NCI-H460 (cell line): ENCODE results near the gene XYLT1. TPM values are rescaled to one million over a fixed set of nuclear protein-coding genes. Genes with fewer than 3 reads are reported as not detected.
"Not testable (repeated sequence)": the region's sequence is repeated elsewhere in the genome, so short reads cannot be mapped to it uniquely, and the experiment has no call there.

ENCODE experiments used
- DNase-seq: peaks from one replicate; pipeline ENCODE4 v3.0.0-alpha.2; 2016; ENCODE audit warnings: low read depth; ENCODE audit errors: extremely low read depth
- total RNA-seq: library from RNA; depleted of rRNA; stranded (reverse); fragments of >200 nt; shearing (Covaris generic); gene quantifications from 2 replicates; pipeline ENCODE4 v1.2.3, GENCODE V29; 2014

XYLT1 gene
- total RNA-seq, 1 experiment from 2014 or later, result 27.2 TPM

GRCh38 chr16:17493012-17493411 is 22.3 kb upstream of the XYLT1 start:
- no peak for DNase-seq

DNA sequence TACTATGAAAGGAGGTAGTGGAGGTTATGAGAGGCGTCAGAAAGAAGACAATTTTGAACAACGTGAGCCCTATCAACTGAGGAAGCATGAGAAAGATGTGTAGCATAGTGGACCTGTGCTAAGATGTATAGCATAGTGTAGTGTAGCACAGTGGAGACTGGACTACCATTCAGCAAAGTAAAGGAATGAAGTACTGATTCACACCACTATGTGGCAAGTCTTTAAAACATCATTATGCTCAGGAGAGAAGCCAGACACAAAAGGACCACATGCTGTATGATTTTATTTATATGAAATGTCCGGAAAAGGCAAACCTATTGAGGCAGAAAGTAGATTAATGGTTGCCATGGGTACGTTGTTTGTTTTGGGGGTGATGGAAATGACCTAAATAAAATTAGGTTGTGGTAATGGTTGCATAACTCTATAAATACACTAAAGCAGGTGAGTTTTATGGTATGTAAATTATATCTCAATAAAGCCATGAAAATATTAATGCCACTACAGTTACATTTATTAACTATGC is 20.4 kb upstream of the XYLT1 start:
- no peak for DNase-seq

DNA sequence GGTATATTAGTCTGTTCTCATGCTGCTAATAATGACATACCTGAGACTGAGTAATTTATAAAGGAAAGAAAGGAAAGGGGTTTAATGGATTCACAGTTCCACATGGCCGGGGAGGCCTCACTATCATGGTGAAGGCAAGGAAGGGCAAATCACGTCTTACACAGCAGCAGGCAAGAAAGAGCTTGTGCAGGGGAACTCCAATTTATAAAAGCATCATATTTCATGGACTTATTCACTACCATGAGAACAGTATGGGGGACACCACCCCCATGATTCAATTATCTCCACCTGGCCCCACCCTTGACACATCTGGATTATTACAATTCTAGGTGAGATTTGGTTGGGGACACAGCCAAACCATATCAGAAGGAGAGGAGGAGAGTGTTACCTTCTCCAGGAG is 17.7 kb upstream of the XYLT1 start:
- DNase-seq, result no peak

DNA sequence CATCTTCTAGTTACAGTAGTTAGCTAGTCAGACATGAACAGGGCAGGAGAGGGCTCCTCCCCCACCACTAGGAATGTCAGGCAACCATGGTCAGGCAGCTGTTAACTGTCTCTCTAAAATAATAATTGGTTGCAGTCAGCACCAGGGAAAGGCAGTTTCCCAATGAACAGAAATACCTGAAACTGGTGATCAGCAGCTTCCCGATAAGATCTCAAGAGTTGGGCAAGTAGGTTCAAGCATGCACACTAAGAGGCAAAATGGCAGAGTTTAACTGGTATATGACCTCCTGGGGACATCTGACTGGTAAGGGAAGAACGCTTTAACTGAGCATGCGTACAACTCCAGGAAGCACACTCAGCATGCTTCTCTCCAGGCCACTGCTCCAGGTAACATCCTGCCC is 12.6 kb upstream of the XYLT1 start:
- no peak for DNase-seq

GRCh38 chr16:17482341-17482740 is 11.6 kb upstream of the XYLT1 start:
- not testable (repeated sequence) for DNase-seq

DNA sequence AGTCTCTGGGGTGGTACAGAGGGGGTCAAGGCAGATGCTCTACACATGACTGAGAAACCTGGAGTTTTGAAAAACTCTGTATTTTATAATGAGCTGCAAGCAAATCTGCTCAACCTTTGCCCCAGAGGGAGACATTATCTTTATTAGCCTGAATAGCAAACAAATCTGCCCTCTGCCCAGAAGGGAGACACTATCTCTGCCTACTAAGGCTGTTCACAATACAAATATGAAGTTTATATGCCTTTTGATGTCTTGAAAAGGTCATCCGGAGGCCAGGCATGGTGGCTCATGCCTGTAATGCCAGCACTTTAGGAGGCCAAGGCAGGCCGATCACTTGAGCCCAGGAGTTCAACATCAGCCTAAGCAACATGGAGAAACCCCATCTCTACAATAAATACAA is 11.0 kb upstream of the XYLT1 start:
- DNase-seq, result no peak

DNA sequence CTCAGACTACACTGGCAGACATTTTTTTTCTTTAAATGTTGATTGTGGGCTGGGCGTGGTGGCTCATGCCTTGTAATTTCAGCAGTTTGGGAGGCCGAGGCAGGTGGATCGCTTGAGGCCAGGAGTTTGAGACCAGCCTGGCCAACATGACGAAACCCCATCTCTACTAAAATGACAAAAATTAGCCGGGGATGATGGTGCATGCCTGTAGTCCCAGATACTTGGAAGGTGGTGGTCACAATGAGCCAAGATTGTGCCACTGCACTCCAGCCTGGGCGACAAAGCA is 6.4 kb upstream of the XYLT1 start:
- not testable (repeated sequence) for DNase-seq

- DNase-seq, result peak; percentile 55
These were observed 5.9 kb upstream of the XYLT1 start for GRCh38 chr16:17476414-17477259.

- no peak for DNase-seq
These were observed 4.3 kb upstream of the XYLT1 start for GRCh38 chr16:17475104-17475503.

DNA sequence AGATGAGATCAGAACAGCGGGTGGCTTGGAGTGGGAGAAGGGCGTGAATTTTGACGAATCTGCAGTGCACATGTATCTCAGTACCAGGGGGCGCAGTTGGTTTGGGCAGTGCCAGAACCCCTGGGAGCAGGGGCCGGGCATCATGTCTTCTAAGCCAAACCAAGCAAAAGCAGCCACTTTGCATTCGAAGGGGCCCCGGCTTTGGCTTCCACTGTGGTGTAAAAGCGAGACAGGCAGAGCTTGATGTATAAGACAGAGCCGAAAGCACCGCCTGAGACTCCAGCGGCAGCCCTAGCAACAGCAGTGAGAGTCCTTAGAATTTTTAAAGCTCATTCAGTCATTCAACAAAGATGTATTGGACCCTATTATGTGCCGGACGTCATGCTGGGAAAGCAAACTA is 3.8 kb upstream of the XYLT1 start:
- DNase-seq, result no peak

DNA sequence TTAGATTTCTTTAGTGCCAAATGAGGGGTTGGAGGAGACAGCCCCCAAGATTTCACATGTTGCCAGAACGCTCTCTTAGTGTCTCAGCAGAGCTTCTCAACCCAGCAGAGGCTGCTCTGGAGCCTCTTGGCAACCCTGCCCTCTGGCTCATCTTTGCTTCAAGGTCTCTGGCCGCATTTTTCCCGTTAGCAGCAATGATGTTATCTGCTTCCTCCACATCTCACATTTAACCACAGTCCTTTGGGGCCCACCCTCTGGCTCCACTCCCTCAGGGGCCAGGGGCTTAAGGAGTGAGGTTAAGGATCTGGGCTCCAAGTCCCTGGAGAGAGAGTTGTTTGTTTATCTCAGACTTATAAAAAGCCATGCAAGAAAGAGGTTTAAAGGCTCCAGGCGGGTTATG is 3.3 kb upstream of the XYLT1 start:
- DNase-seq, result no peak

DNA sequence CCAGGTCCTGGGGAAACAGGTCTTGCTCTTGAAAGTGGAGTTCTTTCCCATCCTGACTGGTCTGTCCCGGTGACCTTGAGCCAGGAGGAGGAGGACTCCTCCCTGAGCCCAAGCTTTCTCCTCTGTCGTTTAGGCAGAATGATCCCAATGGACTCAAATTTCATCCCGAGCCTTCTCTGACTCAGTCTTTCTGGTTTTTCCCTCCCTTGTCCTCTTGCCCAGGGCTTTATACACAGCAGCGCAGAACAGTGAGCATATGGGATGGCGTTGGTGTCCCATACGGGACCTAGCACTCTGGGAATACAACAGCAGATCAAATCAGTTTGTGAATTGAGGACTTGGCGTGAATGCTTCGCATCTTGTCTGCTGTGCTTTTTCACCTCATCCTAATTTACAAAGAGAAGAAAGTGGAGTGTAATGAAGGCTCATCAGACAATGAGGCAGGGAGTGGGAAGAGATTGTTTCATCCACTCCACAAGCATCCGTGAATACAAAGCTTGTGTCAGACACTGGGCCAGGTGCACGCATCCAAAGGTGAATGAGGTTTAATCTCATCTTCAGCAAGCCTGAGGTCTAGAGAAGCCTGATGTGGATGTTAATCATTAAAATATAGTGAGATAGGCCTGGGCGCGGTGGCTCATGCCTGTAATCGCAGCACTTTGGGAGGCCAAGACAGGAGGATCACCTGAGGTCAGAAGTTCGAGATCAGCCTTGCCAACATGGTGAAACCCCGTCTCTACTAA is 1.1 kb upstream of the XYLT1 start:
- DNase-seq, result no peak

GRCh38 chr16:17470182-17470907 is 415 bp downstream of the XYLT1 start:
- no peak for DNase-seq

GRCh38 chr16:17469741-17470181 is 999 bp downstream of the XYLT1 start:
- DNase-seq, result no peak

- DNase-seq, result no peak
These were observed 1.6 kb downstream of the XYLT1 start for GRCh38 chr16:17469011-17469740.

DNA sequence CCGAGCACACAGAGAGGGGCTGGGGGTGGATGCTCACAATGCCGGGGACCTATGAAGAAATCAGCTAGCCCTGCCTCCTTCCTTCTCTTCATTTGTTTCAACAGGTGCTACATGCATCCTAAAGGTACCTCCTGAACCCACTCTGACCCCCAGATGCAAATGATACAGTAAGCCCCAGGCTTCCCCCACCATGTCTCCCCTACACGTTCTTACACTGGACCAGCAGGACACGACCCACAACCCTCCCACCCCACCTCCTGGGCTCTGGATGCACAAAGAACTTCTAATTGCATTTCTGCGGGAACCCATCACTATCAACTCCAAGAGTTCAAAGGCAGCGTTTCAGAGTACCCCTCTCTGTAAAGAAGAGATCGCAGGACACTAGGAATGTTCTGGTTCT is 2.1 kb downstream of the XYLT1 start:
- DNase-seq, result no peak

- DNase-seq, result peak; percentile 68
These were observed 2.7 kb downstream of the XYLT1 start for GRCh38 chr16:17467923-17468540.

GRCh38 chr16:17466876-17467275 is 3.9 kb downstream of the XYLT1 start:
- no peak for DNase-seq

GRCh38 chr16:17465460-17465859 is 5.3 kb downstream of the XYLT1 start:
- DNase-seq, result no peak

DNA sequence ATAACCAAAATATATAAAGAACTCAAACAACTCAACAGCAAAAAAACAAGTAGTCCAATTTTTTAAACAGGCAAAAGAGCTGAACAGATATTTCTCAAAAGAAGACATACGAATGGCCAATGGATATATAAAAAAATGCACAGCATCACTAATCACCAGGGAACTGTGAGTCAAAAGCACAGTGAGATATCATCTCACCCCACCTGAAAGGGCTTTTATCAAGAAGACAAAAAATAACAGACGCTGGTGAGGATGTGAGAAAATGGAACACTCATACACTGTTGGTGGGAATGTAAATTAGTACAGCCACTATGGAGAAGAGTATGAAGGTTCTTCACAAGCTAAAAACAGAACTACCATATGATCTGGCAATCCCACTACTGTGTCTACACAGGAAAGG is 7.4 kb downstream of the XYLT1 start:
- no peak for DNase-seq
